AG09309 (cell line): ENCODE data around the gene MAGI1.

Experiments used
- DNase-seq: peaks from one replicate; pipeline ENCODE4 v3.0.0-alpha.2; 2010; ENCODE audit warnings: low read depth
- H3K4me3 ChIP-seq: 2 replicates; pipeline ENCODE4 v1.5.1; 2011; ENCODE audit warnings: mild to moderate bottlenecking, low read depth, low read length, moderate library complexity; ENCODE audit not compliant: control insufficient read depth
- CTCF ChIP-seq: IDR thresholded peaks from 2 replicates; pipeline ENCODE4 v1.5.1; 2011; ENCODE audit warnings: mild to moderate bottlenecking, low read depth, low read length, inconsistent platforms; ENCODE audit not compliant: insufficient read depth, control insufficient read depth; ENCODE audit errors: missing control alignments

MAGI1 gene

DNA sequence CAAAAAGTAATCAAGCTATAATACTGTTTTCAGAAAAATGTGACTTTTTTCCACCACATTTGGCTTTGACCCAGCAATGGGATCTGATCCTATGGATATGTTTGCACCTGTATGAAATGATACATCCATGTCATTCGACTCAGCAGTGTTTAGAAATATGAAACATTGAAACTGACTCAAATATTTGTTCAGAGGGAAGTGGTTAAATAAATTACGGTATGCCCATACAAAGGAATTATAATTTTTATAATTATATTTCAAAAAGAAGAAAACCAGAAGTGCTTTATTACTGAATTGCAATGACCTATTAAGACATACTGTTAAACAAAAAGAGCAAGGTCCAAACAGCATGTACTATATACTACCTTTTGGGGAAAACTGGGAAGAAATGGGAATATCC lies 546.5 kb downstream of the MAGI1 start:
- no peak overlapping the region for H3K4me3 ChIP-seq
- TF ChIP-seq CTCF: no peak
- no peak for DNase-seq

DNA sequence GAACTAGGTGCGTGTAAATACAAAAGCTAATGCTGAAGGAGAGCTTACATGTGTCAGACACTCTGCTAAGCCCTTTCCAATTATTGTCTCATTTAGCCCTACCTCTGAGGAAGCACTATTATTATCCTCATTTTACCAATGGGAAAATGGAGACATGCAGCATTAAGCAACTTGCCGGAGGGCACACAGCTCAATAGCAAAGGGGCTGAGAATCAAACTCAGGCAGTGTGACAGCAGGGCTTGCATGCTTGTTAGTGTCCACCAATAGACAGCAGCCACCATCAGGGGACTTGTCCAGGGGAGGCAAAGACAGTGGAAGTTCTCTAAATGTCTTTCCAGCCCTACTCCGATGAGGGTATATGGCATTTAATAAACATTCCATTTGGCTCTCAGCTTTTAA lies 548.6 kb downstream of the MAGI1 start:
- TF ChIP-seq CTCF: no peak
- no peak for DNase-seq
- no peak overlapping the region for H3K4me3 ChIP-seq

DNA sequence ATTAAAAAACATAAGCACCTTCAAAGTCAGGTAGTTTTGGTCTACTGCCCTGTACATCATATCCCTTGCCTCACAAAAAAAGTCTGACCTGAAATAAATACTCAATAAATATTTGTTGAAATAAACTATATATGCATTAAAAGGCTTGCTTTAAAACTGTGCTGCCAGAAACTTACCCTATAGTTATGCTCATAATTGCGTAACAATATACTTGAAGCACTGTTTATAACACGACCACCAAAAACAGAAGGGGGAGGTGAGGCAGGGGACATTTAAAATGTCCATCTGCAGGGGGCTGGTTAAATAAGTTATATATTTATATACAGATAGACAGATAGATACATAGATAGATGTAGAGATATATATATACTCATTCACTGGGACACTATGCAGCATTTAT lies 549.5 kb downstream of the MAGI1 start:
- no peak for DNase-seq
- H3K4me3 ChIP-seq: no peak overlapping the region
- no peak for TF ChIP-seq CTCF

DNA sequence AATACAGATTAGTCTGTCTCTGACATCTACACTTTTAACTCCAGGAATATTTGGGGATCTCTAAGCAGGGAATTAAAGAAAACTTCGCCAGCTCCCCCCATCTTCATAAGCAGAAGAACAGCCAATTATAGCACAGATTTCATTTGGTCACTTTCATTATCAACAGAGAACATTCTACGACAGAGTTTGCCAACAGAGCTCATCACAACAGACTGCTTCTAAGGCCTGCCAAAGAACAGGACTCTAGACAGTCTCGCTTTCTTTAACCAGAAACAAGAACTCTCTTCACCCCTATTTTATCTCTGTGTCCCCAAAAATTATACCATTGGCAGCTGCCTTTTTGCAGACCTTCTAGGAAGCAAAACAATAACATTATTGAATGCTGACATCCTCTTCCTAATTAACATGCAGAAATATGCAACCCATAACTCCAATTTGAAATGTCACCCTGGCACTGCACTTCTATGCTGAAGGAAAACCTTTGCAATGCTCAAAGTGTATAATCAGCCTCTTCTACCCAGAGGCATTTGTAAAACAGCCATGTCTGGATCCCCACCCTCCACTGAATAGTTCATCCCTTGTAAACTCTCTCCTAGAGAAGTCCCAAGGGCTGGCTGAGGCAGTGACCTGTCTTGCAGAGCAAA lies 552.8 kb downstream of the MAGI1 start:
- no peak for DNase-seq
- no peak for TF ChIP-seq CTCF

GRCh38 chr3:65484964-65485363 lies 553.8 kb downstream of the MAGI1 start:
- no peak for DNase-seq
- no peak overlapping the region for H3K4me3 ChIP-seq
- no peak for TF ChIP-seq CTCF

More for the DNA sequence above, 552.8 kb downstream of the MAGI1 start:
- H3K4me3 ChIP-seq: no peak overlapping the region

GRCh38 chr3:65483480-65483879 lies 555.2 kb downstream of the MAGI1 start:
- no peak for TF ChIP-seq CTCF
- H3K4me3 ChIP-seq: no peak overlapping the region
- no peak for DNase-seq

DNA sequence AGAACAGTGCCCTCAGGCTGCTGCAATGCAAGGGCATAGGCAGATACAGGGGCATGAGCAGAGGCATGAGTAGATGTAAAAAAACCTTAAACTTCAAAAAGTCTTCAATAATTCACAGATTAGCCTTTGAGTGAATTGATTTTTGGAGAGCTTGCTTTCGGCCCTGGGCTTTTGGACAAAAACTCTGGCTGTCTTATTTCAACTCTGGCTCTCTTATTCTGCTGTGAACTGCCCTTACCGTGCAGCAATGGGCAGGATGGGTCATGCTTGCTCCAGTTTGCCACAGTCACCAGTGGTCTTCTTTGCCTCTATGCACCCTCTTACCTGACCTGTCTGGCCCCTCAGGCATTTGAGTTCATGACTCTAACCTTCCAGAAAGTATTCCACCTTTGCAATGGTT lies 555.7 kb downstream of the MAGI1 start:
- no peak for TF ChIP-seq CTCF
- no peak overlapping the region for H3K4me3 ChIP-seq
- no peak for DNase-seq
